A549 (cell line): Measurements from ENCODE around the gene AFF3. TPM values are rescaled to one million over a fixed set of nuclear protein-coding genes. Genes with fewer than 3 reads are reported as not detected.

Experiments
- ATAC-seq, 2 experiments: fragments of 200-7000 bp in 1 of 2; fragments of >200 bp in 1 of 2; cut with Nextera tagmentation in 1 of 2; cut with Tn5 transposase in 1 of 2; 3 replicates each; pipeline versions ENCODE4 v1.8.0 to v1.9.1; 2018 to 2020; ENCODE audit warnings: mild to moderate bottlenecking in 1 of 2, moderate library complexity in 1 of 2
- CTCF ChIA-PET: fragments of 300-600 bp; sonication (Branson Sonifier 250); formaldehyde crosslinking; extraction: SDS; loops from one replicate; lab custom pipeline; 2021; ENCODE audit warnings: antibody characterized with exemption, inconsistent platforms; lab: Yijun Ruan, JAX
- POLR2A ChIA-PET: fragments of 350-600 bp; formaldehyde crosslinking; extraction: SDS; loops from one replicate; lab custom pipeline; 2021; ENCODE audit warnings: antibody characterized with exemption, inconsistent platforms; lab: Yijun Ruan, JAX
- DNase-seq, 2 experiments: peaks; one replicate each; pipeline versions ENCODE4 v3.0.0 to v3.0.0-alpha.2; 2011 to 2016; ENCODE audit warnings: low read depth in 1 of 2, low spot score in 1 of 2
- FAIRE-seq: peaks from 2 replicates; lab custom pipeline; 2011; peaks lifted over from hg19 to GRCh38; lab: Jason Lieb, UNC
- H3K27ac ChIP-seq, 2 experiments: fragments of >200 bp; sonication (Bioruptor Twin); formaldehyde crosslinking; 3 replicates each; pipeline ENCODE4 v1.5.1; 2016 to 2017
- H3K4me1 ChIP-seq: fragments of >200 bp; sonication (Bioruptor Twin); formaldehyde crosslinking; 3 replicates; pipeline ENCODE4 v1.6.1; 2016
- H3K4me2 ChIP-seq: fragments of >200 bp; sonication (Bioruptor Twin); formaldehyde crosslinking; 3 replicates; pipeline ENCODE4 v1.6.1; 2016
- H3K4me3 ChIP-seq: fragments of >200 bp; sonication (Bioruptor Twin); formaldehyde crosslinking; 3 replicates; pipeline ENCODE4 v1.5.1; 2016
- H3K9me3 ChIP-seq: fragments of >200 bp; sonication (Bioruptor Twin); formaldehyde crosslinking; 3 replicates; pipeline ENCODE4 v1.6.1; 2016
- ATOH8 ChIP-seq: fragments of 250-450 bp; sonication (Bioruptor Pico); IDR thresholded peaks from 2 replicates; pipeline ENCODE4 v1.5.0; 2020; ENCODE audit warnings: low read depth, mild to moderate bottlenecking, moderate library complexity
- BCL3 ChIP-seq: fragments of >200 bp; sonication (Bioruptor Twin); formaldehyde crosslinking; IDR thresholded peaks from 3 replicates; pipeline ENCODE4 v1.6.1; 2016
- CBX8 ChIP-seq: fragments of 200-600 bp; sonication (generic); IDR thresholded peaks from 2 replicates; pipeline ENCODE4 v1.6.1; 2016
- CHD2 ChIP-seq: fragments of 150-350 bp; IDR thresholded peaks from 2 replicates; pipeline ENCODE4 v1.6.1; 2014; ENCODE audit warnings: low read length; ENCODE audit not compliant: partially characterized antibody
- EHMT2 ChIP-seq: fragments of 200-600 bp; sonication (generic); IDR thresholded peaks from 2 replicates; pipeline ENCODE4 v1.6.1; 2016; ENCODE audit warnings: antibody characterized with exemption, low read depth, mild to moderate bottlenecking, moderate library complexity
- FOXS1 ChIP-seq: fragments of 250-450 bp; sonication (Bioruptor Pico); IDR thresholded peaks from 2 replicates; pipeline ENCODE4 v1.5.0; 2020; ENCODE audit warnings: mild to moderate bottlenecking, moderate library complexity
- HES2 ChIP-seq: fragments of >200 bp; sonication (Bioruptor Twin); formaldehyde crosslinking; IDR thresholded peaks from 2 replicates; pipeline ENCODE4 v1.6.1; 2016
- HMGXB4 ChIP-seq: fragments of 250-450 bp; sonication (Bioruptor Pico); IDR thresholded peaks from 2 replicates; pipeline ENCODE4 v1.5.0; 2021; ENCODE audit warnings: mild to moderate bottlenecking, moderate library complexity, borderline replicate concordance
- HOXB5 ChIP-seq: fragments of 250-450 bp; sonication (Bioruptor Pico); IDR thresholded peaks from 2 replicates; pipeline ENCODE4 v1.5.0; 2020; ENCODE audit warnings: mild to moderate bottlenecking, moderate library complexity
- KDM5A ChIP-seq: fragments of 200-600 bp; sonication (generic); IDR thresholded peaks from 2 replicates; pipeline ENCODE4 v1.6.1; 2016; ENCODE audit warnings: antibody characterized with exemption, mild to moderate bottlenecking
- MAZ ChIP-seq: fragments of 150-350 bp; IDR thresholded peaks from 2 replicates; pipeline ENCODE4 v1.6.1; 2014; ENCODE audit warnings: antibody characterized with exemption, low read depth, low read length, borderline replicate concordance
- MYC ChIP-seq: IDR thresholded peaks from 2 replicates; pipeline ENCODE4 v1.6.1; 2012; ENCODE audit warnings: mild to moderate bottlenecking, inconsistent platforms, low read length, improper control_type of control experiment, borderline replicate concordance
- RARB ChIP-seq: fragments of 250-450 bp; sonication (Bioruptor Pico); IDR thresholded peaks from 2 replicates; pipeline ENCODE4 v1.8.0; 2021; ENCODE audit warnings: mild to moderate bottlenecking, moderate library complexity
- SMC3 ChIP-seq: fragments of >200 bp; sonication (Bioruptor Twin); formaldehyde crosslinking; IDR thresholded peaks from 3 replicates; pipeline ENCODE4 v1.6.1; 2018; ENCODE audit warnings: inconsistent platforms
- TFCP2L1 ChIP-seq: fragments of 250-450 bp; sonication (Bioruptor Pico); IDR thresholded peaks from 2 replicates; pipeline ENCODE4 v1.5.0; 2021; ENCODE audit warnings: mild to moderate bottlenecking
- ZSCAN20 ChIP-seq: fragments of 250-450 bp; sonication (Bioruptor Pico); IDR thresholded peaks from 2 replicates; pipeline ENCODE4 v1.8.0; 2022; ENCODE audit warnings: mild to moderate bottlenecking, moderate library complexity
- WGBS: methylation state at CpG from one replicate; pipeline ENCODE4 v1.1.6; 2017; ENCODE audit errors: missing lambda C conversion rate; 5-methylcytosine and 5-hydroxymethylcytosine counted together
- polyA plus RNA-seq, 4 experiments: library from polyadenylated mRNA; depleted of rRNA in 3 of 4; stranded (reverse); fragments of >200 nt; fragmentation: RNase III in 1 of 4; extraction: RNeasy Plus Mini Kit Qiagen cat#74134 plus additional on column Dnase treatment in 1 of 4; gene quantifications; 2 replicates in 3 of 4; 3 replicates in 1 of 4; pipeline ENCODE4 v1.2.3, GENCODE V29; 2011 to 2017

AFF3 gene
- polyA plus RNA-seq, 2 of the 4 experiments (the other 2 are of a cell fraction) = not detected

GRCh38 chr2:99960291-99960690, 182.1 kb downstream of the AFF3 start:
- no peaks in the 10 kb centered on the region for H3K9me3 ChIP-seq
- ATAC-seq (no peak), FAIRE-seq (no peak), DNase-seq (no peak)
- H3K4me1 ChIP-seq = no peaks in the 10 kb centered on the region
- WGBS = 26% methylated on average over 5 of the region's 5 CpGs
- no peak overlapping the region for H3K4me2 ChIP-seq
- TF ChIP-seq ZSCAN20 (CRISPR knock-in tag) = no peak
- TF ChIP-seq CBX8 = no peak
- no peak for TF ChIP-seq CHD2
- TF ChIP-seq KDM5A = no peak
- ChIA-PET POLR2A (no interaction called here), CTCF (interaction anchor here (0.8 kb wide), 1 partner anchor 15 kb away, joined by 3 read pairs; no protein-coding TSS in a partner anchor)
- no peak overlapping the region for H3K27ac ChIP-seq
- H3K4me3 ChIP-seq = no peak overlapping the region

- H3K9me3 ChIP-seq = no peaks in the 10 kb centered on the region
- H3K4me3 ChIP-seq = no peak overlapping the region
- FAIRE-seq = no peak
- H3K4me2 ChIP-seq = no peak overlapping the region
- no peaks in the 10 kb centered on the region for H3K4me1 ChIP-seq
- WGBS = 25% methylated on average over 8 of the region's 8 CpGs
- ATAC-seq = no peak
- DNase-seq = no peak
- H3K27ac ChIP-seq = no peak overlapping the region
- TF ChIP-seq BCL3 = no peak
- TF ChIP-seq RARB (CRISPR knock-in tag) = no peak
- TF ChIP-seq MAZ = no peak
- TF ChIP-seq MYC = no peak
- TF ChIP-seq HMGXB4 (CRISPR knock-in tag) = no peak
- no peak for TF ChIP-seq EHMT2
- no peak for TF ChIP-seq ATOH8 (CRISPR knock-in tag)
- TF ChIP-seq SMC3 = no peak
- CTCF ChIA-PET = no interaction called here
- POLR2A ChIA-PET = no interaction called here
Measured at GRCh38 chr2:99959261-99960014, 183.0 kb downstream of the AFF3 start.

- POLR2A ChIA-PET = no interaction called here
- H3K27ac ChIP-seq = no peak overlapping the region
- ATAC-seq (no peak), DNase-seq (no peak), FAIRE-seq (no peak)
- H3K4me1 ChIP-seq = no peaks in the 10 kb centered on the region
- no peak overlapping the region for H3K4me2 ChIP-seq
- H3K9me3 ChIP-seq = no peaks in the 10 kb centered on the region
- CTCF ChIA-PET = no interaction called here
- no peak overlapping the region for H3K4me3 ChIP-seq
- 42% methylated on average over 8 of the region's 8 CpGs for WGBS
- TF ChIP-seq HES2 (no peak), HOXB5 (no peak), TFCP2L1 (no peak), FOXS1 (CRISPR knock-in tag) (no peak)
Measured at GRCh38 chr2:99957332-99958133, 184.9 kb downstream of the AFF3 start.
